ENCODE measurements around the gene IL5. TPM values are rescaled to one million over a fixed set of nuclear protein-coding genes. Genes with fewer than 3 reads are reported as not detected.

The IL5 gene
- total and polyA plus RNA-seq, 2 of the 13 experiments (the other 11 are each of a cell fraction or from before 2014, with no cell fraction given) = not detected

- no peak for TF ChIP-seq MBNL3 (CRISPR knock-in tag; conservative IDR thresholded peaks at IDR 0.05)
- TF ChIP-seq ZSCAN5A (CRISPR knock-in tag; IDR thresholded peaks at IDR 0.05; ENCODE audit: borderline replicate concordance) = peak; percentile 28; the same call in 1 of the 2 replicates
- peak; percentile 81 for TF ChIP-seq AHDC1 (CRISPR knock-in tag; IDR thresholded peaks at IDR 0.05; ENCODE audit: borderline replicate concordance)
- TF ChIP-seq PCBP2 (optimal IDR thresholded peaks at IDR 0.05; ENCODE audit: low read depth, low read length, poor library complexity, severe bottlenecking) = no peak
- TF ChIP-seq ZNF441 (CRISPR knock-in tag; IDR thresholded peaks at IDR 0.05; ENCODE audit: borderline replicate concordance) = peak; percentile 67; the same call in 1 of the 2 replicates
- peak; percentile 60; the same call in 1 of the 2 replicates for TF ChIP-seq ZNF430 (CRISPR knock-in tag; IDR thresholded peaks at IDR 0.05)
- TF ChIP-seq FOSL2 (CRISPR knock-in tag; IDR thresholded peaks at IDR 0.05) = 0 out of 2 replicates have a peak, but pooled peaks have one; percentile 31
- 0 out of 2 replicates have a peak, but pooled peaks have one; percentile 65 for TF ChIP-seq SNAPC2 (CRISPR knock-in tag; IDR thresholded peaks at IDR 0.05)
- peak; percentile 41 for TF ChIP-seq ZNF781 (CRISPR knock-in tag; IDR thresholded peaks at IDR 0.05; ENCODE audit: borderline replicate concordance, not compliant biosample characterization)
- peak; percentile 31; the same call in 1 of the 2 replicates for TF ChIP-seq ZNF331 (CRISPR knock-in tag; IDR thresholded peaks at IDR 0.05)
- TF ChIP-seq MTA1 (CRISPR knock-in tag; IDR thresholded peaks at IDR 0.05; ENCODE audit: borderline replicate concordance) = peak; percentile 49; the same call in 1 of the 2 replicates
- TF ChIP-seq TFE3 (CRISPR knock-in tag; IDR thresholded peaks at IDR 0.05) = peak; percentile 21; the same call in 1 of the 2 replicates
- TF ChIP-seq ZNF768 (CRISPR knock-in tag; IDR thresholded peaks at IDR 0.05) = peak; percentile 20; the same call in 1 of the 2 replicates
- TF ChIP-seq RARA (CRISPR knock-in tag; IDR thresholded peaks at IDR 0.05) = peak; percentile 57
- TF ChIP-seq KDM2A (CRISPR knock-in tag; IDR thresholded peaks at IDR 0.05; ENCODE audit: borderline replicate concordance, low read depth) = 0 out of 2 replicates have a peak, but pooled peaks have one; percentile 30
- peak; percentile 83 for TF ChIP-seq ZNF883 (CRISPR knock-in tag; IDR thresholded peaks at IDR 0.05; ENCODE audit: not compliant biosample characterization)
- peak; percentile 33; the same call in 1 of the 2 replicates for TF ChIP-seq GABPB1 (CRISPR knock-in tag; IDR thresholded peaks at IDR 0.05)
- TF ChIP-seq ELF3 (CRISPR knock-in tag; IDR thresholded peaks at IDR 0.05) = peak; percentile 96
- TF ChIP-seq ERF (CRISPR knock-in tag; IDR thresholded peaks at IDR 0.05) = 0 out of 2 replicates have a peak, but pooled peaks have one; percentile 62
- TF ChIP-seq NFIC (IDR thresholded peaks at IDR 0.05; ENCODE audit: low read length) = 0 out of 2 replicates have a peak, but pooled peaks have one; percentile 43
- TF ChIP-seq ZMYM4 (CRISPR knock-in tag; IDR thresholded peaks at IDR 0.05) = peak; percentile 54; the same call in 1 of the 2 replicates
Measured at GRCh38 chr5:132500931-132501628, 42.2 kb downstream of the IL5 start (continued).

Data from HepG2 (cell line).